ENCODE results near the gene TSEN54.
"Not testable (repeated sequence)": the region's sequence is repeated elsewhere in the genome, so short reads cannot be mapped to it uniquely, and the experiment has no call there.

Gene TSEN54

GRCh38 chr17:75518983-75519537 lies 2.7 kb downstream of the TSEN54 start:
- peak; percentile 5 for TF ChIP-seq CTCF (conservative IDR thresholded peaks at IDR 0.05; ENCODE audit: low read depth, low read length)
- no peak for DNase-seq (ENCODE audit: low read depth)
- no peak overlapping the region for H3K4me3 ChIP-seq (ENCODE audit: low read length)

GRCh38 chr17:75520413-75520812 lies 4.1 kb downstream of the TSEN54 start:
- not testable (repeated sequence) for H3K4me3 ChIP-seq (ENCODE audit: low read length); DNase-seq (ENCODE audit: low read depth)

DNA sequence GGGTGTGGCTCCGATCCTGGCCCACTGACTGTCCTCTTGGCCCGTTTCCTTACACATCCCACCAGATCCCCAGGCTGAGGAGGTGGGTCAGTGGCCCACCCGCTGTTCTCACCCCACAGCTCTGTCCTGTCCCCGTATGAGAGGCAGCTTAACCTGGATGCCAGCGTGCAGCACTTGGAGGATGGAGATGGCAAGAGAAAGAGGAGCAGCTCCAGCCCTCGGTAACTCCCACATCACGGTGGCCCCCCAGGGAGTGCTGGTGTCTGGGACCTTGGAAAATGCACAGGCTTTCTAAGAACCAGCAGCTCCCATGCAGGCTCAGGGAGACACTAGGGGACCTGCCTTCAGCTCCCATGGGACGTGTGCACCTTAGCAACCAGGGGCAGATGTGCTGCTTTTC lies 5.0 kb downstream of the TSEN54 start:
- no peak for DNase-seq (ENCODE audit: low read depth)
- no peak for TF ChIP-seq CTCF (conservative IDR thresholded peaks at IDR 0.05; ENCODE audit: low read depth, low read length)
- H3K4me3 ChIP-seq (ENCODE audit: low read length) = no peak overlapping the region

- H3K4me3 ChIP-seq (ENCODE audit: low read length) = no peak overlapping the region
- no peak for TF ChIP-seq CTCF (conservative IDR thresholded peaks at IDR 0.05; ENCODE audit: low read depth, low read length)
- DNase-seq (ENCODE audit: low read depth) = no peak
Observed at GRCh38 chr17:75521951-75522727, 5.8 kb downstream of the TSEN54 start.

DNA sequence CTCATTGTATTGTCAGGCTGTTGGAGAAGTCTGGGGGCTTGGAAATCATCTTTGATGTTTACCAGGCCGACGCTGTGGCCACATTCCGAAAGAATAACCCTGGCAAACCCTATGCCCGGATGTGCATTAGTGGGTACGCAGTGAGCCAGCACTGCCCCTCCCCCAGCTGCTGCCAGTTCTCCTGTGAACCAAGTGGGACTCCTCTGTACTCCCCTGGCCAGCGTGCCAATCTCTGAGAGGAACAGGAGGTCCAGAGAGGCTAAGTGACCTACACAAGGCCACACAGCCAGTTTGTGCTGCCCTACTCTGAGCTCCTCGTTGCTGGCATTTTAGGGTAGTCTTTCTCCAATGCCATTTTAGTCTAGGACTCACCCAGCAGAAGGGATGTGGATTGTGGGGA lies 7.3 kb downstream of the TSEN54 start:
- no peak overlapping the region for H3K4me3 ChIP-seq (ENCODE audit: low read length)
- TF ChIP-seq CTCF (conservative IDR thresholded peaks at IDR 0.05; ENCODE audit: low read depth, low read length) = no peak
- no peak for DNase-seq (ENCODE audit: low read depth)

DNA sequence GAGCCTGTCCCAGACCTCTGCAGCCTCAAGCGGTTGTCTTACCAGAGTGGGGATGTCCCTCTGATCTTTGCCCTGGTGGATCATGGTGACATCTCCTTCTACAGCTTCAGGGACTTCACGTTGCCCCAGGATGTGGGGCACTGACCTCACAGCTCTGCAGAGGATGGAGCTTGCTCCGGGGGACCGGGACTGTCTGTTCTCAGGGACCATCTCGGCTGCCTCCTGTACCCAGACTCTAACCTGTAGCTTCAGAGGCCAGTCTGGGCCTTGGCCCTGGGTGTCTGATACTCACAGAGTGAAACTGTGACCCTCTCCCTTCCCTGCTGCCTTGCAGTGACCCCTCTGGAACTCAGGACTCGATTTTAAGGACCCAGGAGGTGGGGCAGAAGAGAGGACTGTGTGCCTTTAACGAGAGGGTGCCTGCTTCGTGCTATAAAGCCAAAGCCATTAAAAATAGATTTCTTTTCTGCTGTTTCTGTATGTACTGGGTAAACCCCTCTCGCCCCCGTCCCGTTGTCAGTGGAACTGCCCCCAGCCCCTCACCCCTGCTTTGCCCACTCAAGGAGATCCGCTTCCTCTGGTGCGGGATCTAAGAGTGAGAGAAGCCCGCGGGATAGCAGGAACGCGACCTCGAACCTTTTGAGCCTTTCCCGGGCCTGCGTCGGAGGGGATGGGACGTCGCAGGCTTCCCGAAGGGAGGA lies 8.1 kb downstream of the TSEN54 start:
- DNase-seq (ENCODE audit: low read depth) = no peak
- TF ChIP-seq CTCF (conservative IDR thresholded peaks at IDR 0.05; ENCODE audit: low read depth, low read length) = no peak
- peak overlapping the region; percentile 58 for H3K4me3 ChIP-seq (ENCODE audit: low read length)

DNA sequence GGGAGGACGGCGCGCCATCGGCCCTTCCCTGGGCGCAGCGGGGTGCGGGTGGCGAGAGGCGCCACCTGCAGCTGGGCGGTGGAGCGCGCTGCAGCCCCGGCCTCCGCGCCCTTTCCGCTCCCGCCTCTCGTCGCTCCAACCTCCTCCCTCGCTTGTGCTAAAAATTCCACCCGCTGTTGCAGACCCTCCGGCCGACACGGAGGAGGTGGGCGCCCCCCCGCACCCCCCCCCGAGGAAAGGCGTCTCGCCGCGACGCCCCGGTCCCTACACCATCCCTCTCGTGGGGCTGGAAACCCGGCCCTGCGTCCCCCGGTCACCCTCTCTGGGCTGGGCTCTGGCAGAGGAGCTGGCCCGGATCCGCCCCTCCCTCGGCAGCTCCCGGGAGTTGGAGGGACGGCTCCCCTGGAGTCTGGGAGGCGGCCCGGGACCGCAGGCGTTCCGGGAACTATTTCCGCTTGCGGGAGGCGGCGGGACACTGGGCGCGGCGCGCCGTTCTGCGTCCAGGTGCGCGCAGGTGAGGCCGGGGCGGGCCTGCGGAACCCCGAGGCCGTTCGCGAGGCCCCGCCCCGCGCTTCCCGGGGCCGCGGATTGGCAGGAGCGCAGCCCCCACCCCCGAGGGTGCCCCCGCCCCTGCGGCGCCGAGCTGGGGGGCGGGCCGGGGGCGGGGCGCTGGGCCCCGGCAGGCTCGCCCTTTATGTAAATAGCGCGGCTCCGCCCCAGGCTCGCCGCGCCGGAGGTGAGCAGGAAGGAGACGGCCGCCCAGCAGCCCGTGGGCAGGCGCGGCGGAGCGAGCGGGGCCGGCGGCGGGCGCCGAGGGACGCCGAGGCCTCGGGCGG lies 8.9 kb downstream of the TSEN54 start, which contains the start of gene LLGL2:
LLGL2 (plus strand) TSS at position 728 of the 836 bp plus-strand sequence. CDS start 17,730 bp downstream, outside the sequence.
- no peak for DNase-seq (ENCODE audit: low read depth)
- peak; percentile 46 for TF ChIP-seq CTCF (conservative IDR thresholded peaks at IDR 0.05; ENCODE audit: low read depth, low read length)
- peak within 1 kb of the TSS; percentile 58 for H3K4me3 ChIP-seq (ENCODE audit: low read length)

All from retinal pigment epithelial cell (primary cell).